ENCODE results near the gene ZBTB22. TPM values are rescaled to one million over a fixed set of nuclear protein-coding genes. Genes with fewer than 3 reads are reported as not detected.

ZBTB22 gene
- total RNA-seq, 4 donors from 2014 or later: 3.8 to 31.3 (median 16.0) TPM

DNA sequence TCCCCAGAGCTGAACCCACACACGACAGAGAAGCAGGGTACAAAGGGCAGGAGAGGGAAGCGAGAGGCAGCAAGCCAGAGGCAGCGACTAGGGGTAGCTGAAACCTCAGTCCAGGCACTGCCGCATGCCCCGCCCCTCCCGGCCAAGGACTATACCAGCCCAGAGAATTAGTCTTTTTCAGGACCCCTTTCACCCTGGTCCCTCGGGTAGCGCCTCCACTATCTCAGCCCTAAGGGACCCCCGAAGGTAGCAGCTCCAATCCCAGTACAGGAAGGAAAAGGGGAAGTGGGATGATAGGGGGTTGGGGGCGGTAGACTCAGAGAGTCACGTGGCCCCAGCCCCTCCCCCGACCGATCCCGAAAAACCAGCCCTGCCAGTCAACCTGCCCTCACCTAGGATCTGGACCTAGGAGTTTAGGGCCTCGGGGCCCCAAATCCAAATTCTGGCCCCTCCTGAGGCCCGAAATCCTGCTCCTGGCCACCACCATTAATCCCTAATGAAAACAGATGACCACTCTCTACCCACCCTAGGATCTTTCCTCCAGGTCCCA, 20.1 kb downstream of the ZBTB22 start:
- Histone ChIP-seq H3K4me3 (peak overlapping the region; percentile 55 to 66), H3K4me1 (peaks cover 0 to 7% of the 10 kb centered on the region in 2 donors), H3K27me3 (no peaks in the 10 kb centered on the region), H3K36me3 (no peaks in the 10 kb centered on the region), H3K27ac (peak overlapping the region; percentile 95), H3K9me3 (no peaks in the 10 kb centered on the region)
- TF ChIP-seq, protein P1, sequence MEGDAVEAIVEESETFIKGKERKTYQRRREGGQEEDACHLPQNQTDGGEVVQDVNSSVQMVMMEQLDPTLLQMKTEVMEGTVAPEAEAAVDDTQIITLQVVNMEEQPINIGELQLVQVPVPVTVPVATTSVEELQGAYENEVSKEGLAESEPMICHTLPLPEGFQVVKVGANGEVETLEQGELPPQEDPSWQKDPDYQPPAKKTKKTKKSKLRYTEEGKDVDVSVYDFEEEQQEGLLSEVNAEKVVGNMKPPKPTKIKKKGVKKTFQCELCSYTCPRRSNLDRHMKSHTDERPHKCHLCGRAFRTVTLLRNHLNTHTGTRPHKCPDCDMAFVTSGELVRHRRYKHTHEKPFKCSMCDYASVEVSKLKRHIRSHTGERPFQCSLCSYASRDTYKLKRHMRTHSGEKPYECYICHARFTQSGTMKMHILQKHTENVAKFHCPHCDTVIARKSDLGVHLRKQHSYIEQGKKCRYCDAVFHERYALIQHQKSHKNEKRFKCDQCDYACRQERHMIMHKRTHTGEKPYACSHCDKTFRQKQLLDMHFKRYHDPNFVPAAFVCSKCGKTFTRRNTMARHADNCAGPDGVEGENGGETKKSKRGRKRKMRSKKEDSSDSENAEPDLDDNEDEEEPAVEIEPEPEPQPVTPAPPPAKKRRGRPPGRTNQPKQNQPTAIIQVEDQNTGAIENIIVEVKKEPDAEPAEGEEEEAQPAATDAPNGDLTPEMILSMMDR (IDR thresholded peaks at IDR 0.05): no peak
- no peak for TF ChIP-seq POLR2A (IDR thresholded peaks at IDR 0.05)
- intact Hi-C loops (cut with DNase I; ENCODE audit: low total_unique reads): loop anchor here (10.0 kb wide), 2 partner anchors 93 to 127 kb away; partner anchors contain the start of genes HSD17B8, RING1, RXRB and SLC39A7
- no peak for DNase-seq

DNA sequence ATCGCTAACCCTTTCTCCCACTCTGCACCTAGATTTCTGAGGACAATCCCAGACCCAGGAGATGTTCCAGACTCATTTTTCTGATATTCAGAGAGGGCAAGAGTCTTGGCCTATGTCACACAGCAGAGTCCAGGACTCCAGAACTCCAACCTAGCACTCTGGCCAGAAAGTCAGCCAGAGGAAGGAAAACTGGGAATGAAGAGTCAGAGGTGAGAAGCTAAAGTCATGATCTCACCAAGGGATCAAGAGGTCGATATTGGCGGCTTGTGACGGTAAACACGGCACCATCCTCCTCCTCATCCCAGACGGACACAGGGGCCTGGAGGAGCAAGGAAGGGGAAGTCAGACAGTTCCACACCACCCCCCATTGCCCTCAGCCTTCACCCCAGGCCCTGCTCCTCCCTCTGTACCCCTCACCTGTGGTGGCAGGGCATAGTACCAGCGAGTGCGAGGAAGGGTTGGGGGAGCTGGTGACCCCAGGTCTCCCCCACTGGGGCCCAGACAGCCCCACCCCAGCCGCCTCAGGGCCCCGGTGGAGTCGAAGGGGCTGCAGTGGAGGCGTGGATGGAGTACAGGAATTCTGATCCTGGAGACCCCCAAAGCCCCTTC, 20.6 kb downstream of the ZBTB22 start:
- peaks cover 0 to 7% of the 10 kb centered on the region in 2 donors for H3K4me1 ChIP-seq
- no peak for TF ChIP-seq POLR2A (IDR thresholded peaks at IDR 0.05)
- TF ChIP-seq, protein P1 (IDR thresholded peaks at IDR 0.05): no peak
- no peak for DNase-seq
- intact Hi-C loops (cut with DNase I; ENCODE audit: low total_unique reads): loop anchor here (10.0 kb wide), 2 partner anchors 92 to 128 kb away; partner anchors contain the start of genes HSD17B8, RING1, RXRB and SLC39A7
- peak overlapping the region; percentile 95 for H3K27ac ChIP-seq
- H3K4me3 ChIP-seq: no peak overlapping the region
- no peaks in the 10 kb centered on the region for H3K9me3 ChIP-seq
- H3K36me3 ChIP-seq: no peaks in the 10 kb centered on the region
- no peaks in the 10 kb centered on the region for H3K27me3 ChIP-seq

DNA sequence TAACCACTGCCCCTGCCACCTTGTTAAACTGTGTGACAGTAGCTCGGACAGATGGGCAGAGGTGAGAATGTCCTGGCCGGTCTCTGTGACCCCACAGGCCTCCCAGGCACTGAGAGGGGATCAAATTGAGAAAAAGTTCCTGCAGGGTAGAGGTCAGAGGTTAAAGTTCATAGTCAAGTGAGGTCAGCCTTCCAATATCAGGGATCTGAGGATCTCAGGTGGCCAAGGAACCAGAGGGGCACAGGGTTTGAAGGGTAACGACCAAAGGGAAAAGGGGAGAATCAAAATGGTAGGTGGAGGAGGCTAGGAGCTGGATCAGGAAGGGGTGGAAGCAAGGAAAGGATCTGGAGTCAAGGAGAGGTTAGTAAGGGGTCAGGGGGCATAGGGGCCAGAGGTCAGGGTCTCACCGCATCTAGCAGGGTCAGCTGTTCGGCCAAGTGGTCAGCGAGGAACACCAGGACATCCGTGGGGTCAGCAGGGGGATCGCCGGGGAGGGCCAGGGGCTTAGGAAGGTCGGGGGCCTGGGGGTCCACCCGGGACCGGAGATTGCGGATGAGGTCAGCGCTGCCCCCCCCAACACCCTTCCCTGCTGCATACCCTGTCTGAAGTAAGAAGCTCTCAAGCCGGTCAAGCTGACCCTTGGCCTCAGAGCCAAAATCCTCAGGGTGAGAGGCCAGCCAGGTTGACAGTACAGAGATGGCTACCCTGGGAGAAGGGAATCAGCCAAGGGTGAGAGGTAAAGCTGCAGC, 21.7 kb downstream of the ZBTB22 start:
- H3K27ac ChIP-seq: no peak overlapping the region

DNA sequence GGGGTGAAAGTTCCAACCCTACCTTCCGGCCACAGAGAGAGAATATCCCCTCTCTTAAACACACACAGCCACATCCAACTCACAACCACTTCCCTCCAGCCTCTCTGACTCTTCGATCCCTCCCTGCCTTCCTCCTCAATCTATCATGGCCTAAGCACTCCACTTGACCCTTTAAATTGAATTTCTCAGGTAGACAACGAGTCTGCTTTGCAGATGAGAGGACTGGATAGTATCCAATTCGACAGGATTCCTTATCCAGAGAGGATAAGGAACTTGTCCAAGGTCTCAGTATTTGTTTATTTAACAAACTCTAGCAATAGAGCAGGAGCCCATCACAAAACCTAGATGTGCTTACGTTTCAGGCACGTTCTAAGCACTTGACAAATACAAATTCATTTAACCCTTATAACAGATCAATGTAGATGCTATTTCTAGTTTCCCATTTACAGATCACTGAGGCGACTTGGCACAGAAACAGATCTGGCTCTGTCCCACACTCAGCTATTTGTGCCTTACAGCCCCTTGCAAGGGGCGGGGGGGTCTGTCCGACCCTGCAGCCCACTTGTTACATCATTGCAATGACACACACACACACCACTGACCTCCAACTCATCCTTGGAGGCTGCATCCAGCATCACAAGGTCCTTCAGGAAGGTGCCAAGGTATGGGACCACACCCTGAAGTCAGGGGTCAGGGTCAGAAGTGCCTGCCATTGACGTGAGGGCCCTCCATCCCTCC, 23.3 kb downstream of the ZBTB22 start:
- Histone ChIP-seq H3K27me3 (no peaks in the 10 kb centered on the region), H3K4me3 (no peak overlapping the region), H3K4me1 (peaks cover 5 to 17% of the 10 kb centered on the region in 2 donors), H3K9me3 (no peaks in the 10 kb centered on the region), H3K36me3 (no peaks in the 10 kb centered on the region), H3K27ac (no peak overlapping the region)
- TF ChIP-seq POLR2A (IDR thresholded peaks at IDR 0.05): no peak
- TF ChIP-seq, protein P1 (IDR thresholded peaks at IDR 0.05): no peak
- intact Hi-C loops (cut with DNase I; ENCODE audit: low total_unique reads): loop anchor here (10.0 kb wide), 2 partner anchors 89 to 131 kb away; partner anchors contain the start of genes HSD17B8, RING1, RXRB and SLC39A7
- no peak for DNase-seq

More for the DNA sequence above, 21.7 kb downstream of the ZBTB22 start:
- Histone ChIP-seq H3K4me3 (no peak overlapping the region), H3K4me1 (peaks cover 0 to 7% of the 10 kb centered on the region in 2 donors), H3K27me3 (no peaks in the 10 kb centered on the region), H3K9me3 (no peaks in the 10 kb centered on the region), H3K36me3 (no peaks in the 10 kb centered on the region)
- no peak for DNase-seq
- intact Hi-C loops (cut with DNase I; ENCODE audit: low total_unique reads): loop anchor here (10.0 kb wide), 2 partner anchors 91 to 129 kb away; partner anchors contain the start of genes HSD17B8, RING1, RXRB and SLC39A7
- no peak for TF ChIP-seq POLR2A (IDR thresholded peaks at IDR 0.05)
- TF ChIP-seq, protein P1 (IDR thresholded peaks at IDR 0.05): no peak
